ENCODE results near the gene WNK4.
A peak's percentile ranks its signal among the peaks of the same experiment; 100 is the strongest.
"Not testable (repeated sequence)": the region's sequence is repeated elsewhere in the genome, so short reads cannot be mapped to it uniquely, and the experiment has no call there.

Gene WNK4

GRCh38 chr17:42779936-42780850, at the start of gene WNK4:
Gene WNK4 (plus strand): TSS chr17:42780610. CDS start chr17:42780699, 89 bp downstream.
- DNase-seq (ENCODE audit: low read depth, low spot score) = no peak
- H3K27ac ChIP-seq = no peak within 1 kb of the TSS

- no peak for DNase-seq (ENCODE audit: low read depth, low spot score)
- H3K27ac ChIP-seq = no peak overlapping the region
These were observed 39.7 kb upstream of the WNK4 start for GRCh38 chr17:42740699-42741098.

- DNase-seq (ENCODE audit: low read depth, low spot score); H3K27ac ChIP-seq: not testable (repeated sequence)
These were observed 37.5 kb upstream of the WNK4 start for GRCh38 chr17:42742916-42743315.

- DNase-seq (ENCODE audit: low read depth, low spot score) = no peak
- peak overlapping the region; percentile 68 for H3K27ac ChIP-seq
These were observed 36.7 kb upstream of the WNK4 start for GRCh38 chr17:42743595-42744282.

GRCh38 chr17:42744283-42744805, 36.1 kb upstream of the WNK4 start:
- H3K27ac ChIP-seq = peak overlapping the region; percentile 68
- no peak for DNase-seq (ENCODE audit: low read depth, low spot score)

- H3K27ac ChIP-seq = peak within 1 kb of the TSS; percentile 68
- DNase-seq (ENCODE audit: low read depth, low spot score) = peak; percentile 31
These were observed 35.4 kb upstream of the WNK4 start, which contains the start of gene EZH1 for GRCh38 chr17:42744806-42745617. Gene EZH1 (minus strand): TSS chr17:42745040. CDS start chr17:42728941, 16,099 bp downstream.

- no peak for DNase-seq (ENCODE audit: low read depth, low spot score)
- H3K27ac ChIP-seq = no peak overlapping the region
These were observed 32.1 kb upstream of the WNK4 start for GRCh38 chr17:42748202-42748907.

- no peak for DNase-seq (ENCODE audit: low read depth, low spot score)
- H3K27ac ChIP-seq = no peak overlapping the region
These were observed 31.3 kb upstream of the WNK4 start for GRCh38 chr17:42748908-42749798.

GRCh38 chr17:42750739-42751344, 29.6 kb upstream of the WNK4 start:
- H3K27ac ChIP-seq = no peak overlapping the region
- no peak for DNase-seq (ENCODE audit: low read depth, low spot score)

- DNase-seq (ENCODE audit: low read depth, low spot score) = no peak
- no peak overlapping the region for H3K27ac ChIP-seq
These were observed 28.8 kb upstream of the WNK4 start for GRCh38 chr17:42751628-42752027.

- no peak overlapping the region for H3K27ac ChIP-seq
- peak; percentile 56 for DNase-seq (ENCODE audit: low read depth, low spot score)
These were observed 25.6 kb upstream of the WNK4 start for GRCh38 chr17:42754782-42755181.

GRCh38 chr17:42759982-42760651, 20.3 kb upstream of the WNK4 start:
- no peak overlapping the region for H3K27ac ChIP-seq
- no peak for DNase-seq (ENCODE audit: low read depth, low spot score)

GRCh38 chr17:42760652-42761581, 19.5 kb upstream of the WNK4 start, which contains the start of gene RAMP2:
Gene RAMP2 (plus strand): TSS chr17:42761227. CDS start chr17:42761262, 35 bp downstream.
- no peak for DNase-seq (ENCODE audit: low read depth, low spot score)
- H3K27ac ChIP-seq = no peak within 1 kb of the TSS

GRCh38 chr17:42761638-42762037, 18.8 kb upstream of the WNK4 start:
- no peak for DNase-seq (ENCODE audit: low read depth, low spot score)
- H3K27ac ChIP-seq = no peak overlapping the region

GRCh38 chr17:42766124-42766523, 14.3 kb upstream of the WNK4 start:
- DNase-seq (ENCODE audit: low read depth, low spot score) = no peak
- H3K27ac ChIP-seq = no peak overlapping the region

- no peak overlapping the region for H3K27ac ChIP-seq
- no peak for DNase-seq (ENCODE audit: low read depth, low spot score)
These were observed 12.9 kb upstream of the WNK4 start for GRCh38 chr17:42767512-42767911.

Data from epithelial cell of prostate (primary cell).